K562 (cell line): ENCODE results near the gene ENOX2. TPM values are rescaled to one million over a fixed set of nuclear protein-coding genes. Genes with fewer than 3 reads are reported as not detected.

Experiments
- ATAC-seq: fragments of 200-7000 bp; cut with Tn5 transposase; 3 replicates; pipeline ENCODE4 v1.9.1; 2020; ENCODE audit warnings: moderate library complexity
- BruUV-seq: library from RNA; stranded (reverse); fragments of 400-500 nt; replicated peaks from 2 replicates; lab custom pipeline; 2021; lab: Mats Ljungman, UMichigan
- CTCF ChIA-PET: fragments of 300-600 bp; formaldehyde crosslinking; extraction: SDS; loops from one replicate; lab custom pipeline; 2021; ENCODE audit warnings: low intra/inter-chr PET ratio; lab: Yijun Ruan, JAX
- POLR2A ChIA-PET: fragments of 300-600, 350-650 bp; sonication (Branson Sonifier 250); formaldehyde crosslinking; extraction: SDS; loops from one replicate; lab custom pipeline; 2021; ENCODE audit warnings: antibody characterized with exemption, inconsistent platforms; lab: Yijun Ruan, JAX
- DNase-seq, 4 experiments: peaks; one replicate each; pipeline versions ENCODE4 v3.0.0 to v3.0.0-alpha.2; 2011 to 2018; ENCODE audit warnings: low spot score in 3 of 4, mixed read lengths in 3 of 4; ENCODE audit errors: extremely low read depth in 1 of 4
- FAIRE-seq: peaks from 2 replicates; lab custom pipeline; 2011; peaks lifted over from hg19 to GRCh38; lab: Jason Lieb, UNC
- H2AFZ ChIP-seq: 2 replicates; pipeline ENCODE4 v1.6.0; 2011; ENCODE audit warnings: low read depth, low read length, control low read depth, inconsistent platforms
- H3K27ac ChIP-seq: fragments of 200-600 bp; 3 replicates; pipeline ENCODE4 v1.8.0; 2011; ENCODE audit warnings: low read depth, mild to moderate bottlenecking, control low read depth, inconsistent platforms, low read length, moderate library complexity, mixed read lengths; ENCODE audit errors: extremely low read depth
- H3K27me3 ChIP-seq, 2 experiments: fragments of 300-600 bp in 1 of 2; 2 replicates in 1 of 2; 3 replicates in 1 of 2; pipeline versions ENCODE4 v1.6.0 to v1.8.0; 2011; ENCODE audit warnings: inconsistent platforms in 2 of 2, low read length in 2 of 2, mild to moderate bottlenecking in 1 of 2, mixed read lengths in 1 of 2, moderate library complexity in 1 of 2; ENCODE audit not compliant: control insufficient read depth in 2 of 2, insufficient read depth in 2 of 2
- H3K36me3 ChIP-seq: fragments of 300-600 bp; 3 replicates; pipeline ENCODE4 v1.8.0; 2011; ENCODE audit warnings: mild to moderate bottlenecking, low read length, inconsistent platforms; ENCODE audit not compliant: control insufficient read depth, insufficient read depth
- H3K4me1 ChIP-seq, 2 experiments: fragments of 200-600 bp in 1 of 2; replicated peaks in 1 of 2; 2 replicates in 1 of 2; 3 replicates in 1 of 2; pipeline versions ENCODE4 v1.5.1 to v1.8.0; 2011; ENCODE audit warnings: inconsistent platforms in 2 of 2, low read length in 2 of 2, mild to moderate bottlenecking in 1 of 2, mixed read lengths in 1 of 2, moderate library complexity in 1 of 2; ENCODE audit not compliant: control insufficient read depth in 2 of 2, insufficient read depth in 2 of 2
- H3K4me2 ChIP-seq: 2 replicates; pipeline ENCODE4 v1.6.1; 2011; ENCODE audit warnings: low read length, control low read depth, inconsistent platforms, mixed read lengths; ENCODE audit not compliant: insufficient read depth
- H3K4me3 ChIP-seq: fragments of 200-600 bp; sonication (generic), shearing (Covaris generic); 2 replicates; pipeline ENCODE4 v1.5.1; 2016; ENCODE audit warnings: control low read depth, inconsistent platforms
- H3K79me2 ChIP-seq: fragments of 200-600 bp; 3 replicates; pipeline ENCODE4 v1.8.0; 2011; ENCODE audit warnings: low read length, inconsistent platforms; ENCODE audit not compliant: control insufficient read depth, insufficient read depth
- H3K9ac ChIP-seq, 2 experiments: 2 replicates each; pipeline versions ENCODE4 v1.6.0 to v1.6.1; 2011; ENCODE audit warnings: low read depth in 2 of 2, low read length in 2 of 2, control low read depth in 1 of 2, inconsistent platforms in 1 of 2, mild to moderate bottlenecking in 1 of 2, mixed read lengths in 1 of 2; ENCODE audit not compliant: insufficient read depth in 1 of 2
- H3K9me1 ChIP-seq: one replicate; pipeline ENCODE4 v1.6.0; 2011; ENCODE audit warnings: inconsistent platforms, mild to moderate bottlenecking, low read length, moderate library complexity; ENCODE audit not compliant: control insufficient read depth, insufficient read depth
- H3K9me3 ChIP-seq: replicated peaks from 2 replicates; pipeline ENCODE4 v1.5.1; 2011; ENCODE audit warnings: low read depth, low read length, inconsistent platforms; ENCODE audit not compliant: control insufficient read depth, insufficient read depth
- H4K20me1 ChIP-seq: replicated peaks from 2 replicates; pipeline ENCODE4 v1.6.1; 2011; ENCODE audit warnings: low read length, inconsistent platforms, mixed read lengths; ENCODE audit not compliant: control insufficient read depth, insufficient read depth
- ARID2 ChIP-seq: fragments of 450-650 bp; IDR thresholded peaks from 2 replicates; pipeline ENCODE4 v1.6.1; 2017; ENCODE audit warnings: antibody characterized with exemption, mild to moderate bottlenecking
- CHD4 ChIP-seq: fragments of 200-600 bp; sonication (generic); IDR thresholded peaks from 3 replicates; pipeline ENCODE4 v1.6.1; 2012; ENCODE audit warnings: low read depth, mild to moderate bottlenecking, mixed read lengths, low read length, inconsistent platforms; ENCODE audit not compliant: insufficient read depth, insufficient replicate concordance, poor library complexity, severe bottlenecking
- FIP1L1 ChIP-seq: fragments of 200-400 bp; formaldehyde crosslinking; IDR thresholded peaks from 2 replicates; pipeline ENCODE4 v1.6.1; 2018; ENCODE audit warnings: mild to moderate bottlenecking, low read depth, low read length; ENCODE audit not compliant: poor library complexity, severe bottlenecking
- KLF6 ChIP-seq: fragments of 250-450 bp; sonication (Bioruptor Pico); IDR thresholded peaks from 2 replicates; pipeline ENCODE4 v1.4.0; 2020; ENCODE audit warnings: mild to moderate bottlenecking, moderate library complexity, borderline replicate concordance
- NR2F6 ChIP-seq: fragments of 450-650 bp; formaldehyde crosslinking; IDR thresholded peaks from 2 replicates; pipeline ENCODE4 v1.4.0; 2020; ENCODE audit warnings: mild to moderate bottlenecking
- YY1 ChIP-seq, 3 experiments: IDR thresholded peaks; 2 replicates each; pipeline ENCODE4 v1.6.1; 2011; ENCODE audit warnings: low read length in 2 of 3, mild to moderate bottlenecking in 2 of 3, moderate library complexity in 2 of 3, borderline replicate concordance in 1 of 3, control low read depth in 1 of 3, low read depth in 1 of 3; ENCODE audit not compliant: insufficient read depth in 3 of 3, insufficient replicate concordance in 2 of 3, control insufficient read depth in 1 of 3, insufficient read length in 1 of 3; ENCODE audit errors: extremely low read depth in 1 of 3
- ZBTB34 ChIP-seq: fragments of 250-450 bp; sonication (Bioruptor Pico); IDR thresholded peaks from 2 replicates; pipeline ENCODE4 v1.8.0; 2021; ENCODE audit warnings: mild to moderate bottlenecking, moderate library complexity
- ZNF133 ChIP-seq: fragments of 250-450 bp; sonication (Bioruptor Pico); IDR thresholded peaks from 2 replicates; pipeline ENCODE4 v1.4.0; 2020; ENCODE audit warnings: mild to moderate bottlenecking
- WGBS: fragments of 100-300 bp; shearing (Covaris generic); methylation state at CpG from one replicate; pipeline ENCODE4 v1.1.6; 2016; ENCODE audit warnings: low coverage, mixed read lengths; ENCODE audit not compliant: insufficient coverage; ENCODE audit errors: missing lambda C conversion rate; 5-methylcytosine and 5-hydroxymethylcytosine counted together
- in situ Hi-C: fragments of 300-500 bp; cut with MboI; formaldehyde crosslinking; loops from 4 replicates; pipeline ENCODE4 v1.15.0; 2018; ENCODE audit warnings: inconsistent platforms, mixed read lengths
- intact Hi-C: fragments of 100-400 bp; cut with micrococcal nuclease; formaldehyde crosslinking; loops from 2 replicates; pipeline ENCODE4 v1.14.2; 2022
- polyA plus RNA-seq, 8 experiments: library from polyadenylated mRNA; depleted of rRNA in 4 of 8; stranded (reverse) in 5 of 8; unstranded in 3 of 8; fragments of >200 nt; fragmentation: Nextera tagmentation in 2 of 8; fragmentation: Illumina TruSeq in 1 of 8; extraction: Ambion mirVana in 2 of 8; extraction: Trizol in 1 of 8; gene quantifications; 2 replicates each; pipeline versions ENCODE4 v1.2.1 to v1.2.3, GENCODE V29; 2011 to 2014; ENCODE audit warnings: inconsistent platforms in 1 of 8, missing spikeins in 1 of 8
- total RNA-seq, 7 experiments: library from RNA; depleted of rRNA in 6 of 7; stranded (reverse); fragments of >200 nt in 6 of 7; fragmentation: Illumina TruSeq in 2 of 7; extraction: Trizol in 2 of 7; gene quantifications; 2 replicates each; pipeline versions ENCODE4 v1.2.1 to v1.2.3, GENCODE V29; 2011 to 2021; ENCODE audit warnings: low replicate concordance in 1 of 7
- TF ChIP-seq, protein P1 (sequence below): sonication (generic); formaldehyde crosslinking; IDR thresholded peaks from 2 replicates; pipeline ENCODE4 v1.9.0; 2022; ENCODE audit warnings: mild to moderate bottlenecking, missing genetic modification reagents
- TF ChIP-seq, protein P2 (sequence below): IDR thresholded peaks from 2 replicates; pipeline ENCODE4 v1.6.1; 2011; ENCODE audit warnings: borderline replicate concordance, low read depth, mild to moderate bottlenecking, moderate library complexity, low read length; ENCODE audit not compliant: insufficient read depth, poor library complexity, severe bottlenecking

The ENOX2 gene
- total and polyA plus RNA-seq, 9 of the 15 experiments (the other 6 are each of a cell fraction or from before 2014, with no cell fraction given), result 6.1 to 24.0 (median 13.8) TPM

GRCh38 chrX:130896802-130897501 lies 6.1 kb downstream of the ENOX2 start (continued):
- TF ChIP-seq, protein P1, sequence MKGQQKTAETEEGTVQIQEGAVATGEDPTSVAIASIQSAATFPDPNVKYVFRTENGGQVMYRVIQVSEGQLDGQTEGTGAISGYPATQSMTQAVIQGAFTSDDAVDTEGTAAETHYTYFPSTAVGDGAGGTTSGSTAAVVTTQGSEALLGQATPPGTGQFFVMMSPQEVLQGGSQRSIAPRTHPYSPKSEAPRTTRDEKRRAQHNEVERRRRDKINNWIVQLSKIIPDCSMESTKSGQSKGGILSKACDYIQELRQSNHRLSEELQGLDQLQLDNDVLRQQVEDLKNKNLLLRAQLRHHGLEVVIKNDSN (CRISPR knock-in tag), result no peak
- no peak for TF ChIP-seq KLF6 (CRISPR knock-in tag)

GRCh38 chrX:130896026-130896425 lies 7.0 kb downstream of the ENOX2 start:
- Histone ChIP-seq H3K4me3 (no peak overlapping the region), H3K9me1 (no peaks in the 10 kb centered on the region), H3K27ac (no peak overlapping the region), H4K20me1 (no peaks in the 10 kb centered on the region), H3K4me2 (no peak overlapping the region), H3K4me1 (peaks cover 0 to 11% of the 10 kb centered on the region in 2 experiments; a peak in 2 of 5 replicates), H3K9me3 (no peaks in the 10 kb centered on the region), H3K36me3 (peaks cover 9% of the 10 kb centered on the region; the same call in 2 of the 3 replicates), H2AFZ (no peak overlapping the region), H3K27me3 (no peaks in the 10 kb centered on the region), H3K9ac (no peak overlapping the region), H3K79me2 (no peaks in the 10 kb centered on the region)
- CTCF ChIA-PET, result no interaction called here
- intact Hi-C loops (no loop called here), in situ Hi-C loops (no loop called here)
- ATAC-seq (no peak), FAIRE-seq (no peak), DNase-seq (no peak)
- POLR2A ChIA-PET, result no interaction called here
- no TSS peak for BruUV-seq
- 25% methylated on average over 1 of the region's 1 CpG for WGBS
- TF ChIP-seq CHD4 (no peak), ZNF133 (no peak), ZBTB34 (no peak), ARID2 (no peak), FIP1L1 (no peak), YY1 (IDR thresholded peaks at IDR 0.05; ENCODE audit: borderline replicate concordance in 1 of 3, control insufficient read depth in 1 of 3, extremely low read depth in 1 of 3, insufficient read depth in 3 of 3, insufficient read length in 1 of 3, insufficient replicate concordance in 2 of 3, low read depth in 1 of 3, low read length in 2 of 3) (no peak), NR2F6 (CRISPR knock-in tag) (no peak)
- TF ChIP-seq, protein P2, sequence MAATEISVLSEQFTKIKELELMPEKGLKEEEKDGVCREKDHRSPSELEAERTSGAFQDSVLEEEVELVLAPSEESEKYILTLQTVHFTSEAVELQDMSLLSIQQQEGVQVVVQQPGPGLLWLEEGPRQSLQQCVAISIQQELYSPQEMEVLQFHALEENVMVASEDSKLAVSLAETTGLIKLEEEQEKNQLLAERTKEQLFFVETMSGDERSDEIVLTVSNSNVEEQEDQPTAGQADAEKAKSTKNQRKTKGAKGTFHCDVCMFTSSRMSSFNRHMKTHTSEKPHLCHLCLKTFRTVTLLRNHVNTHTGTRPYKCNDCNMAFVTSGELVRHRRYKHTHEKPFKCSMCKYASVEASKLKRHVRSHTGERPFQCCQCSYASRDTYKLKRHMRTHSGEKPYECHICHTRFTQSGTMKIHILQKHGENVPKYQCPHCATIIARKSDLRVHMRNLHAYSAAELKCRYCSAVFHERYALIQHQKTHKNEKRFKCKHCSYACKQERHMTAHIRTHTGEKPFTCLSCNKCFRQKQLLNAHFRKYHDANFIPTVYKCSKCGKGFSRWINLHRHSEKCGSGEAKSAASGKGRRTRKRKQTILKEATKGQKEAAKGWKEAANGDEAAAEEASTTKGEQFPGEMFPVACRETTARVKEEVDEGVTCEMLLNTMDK, result no peak
